ENCODE data around the gene PTPRS.

Gene PTPRS

DNA sequence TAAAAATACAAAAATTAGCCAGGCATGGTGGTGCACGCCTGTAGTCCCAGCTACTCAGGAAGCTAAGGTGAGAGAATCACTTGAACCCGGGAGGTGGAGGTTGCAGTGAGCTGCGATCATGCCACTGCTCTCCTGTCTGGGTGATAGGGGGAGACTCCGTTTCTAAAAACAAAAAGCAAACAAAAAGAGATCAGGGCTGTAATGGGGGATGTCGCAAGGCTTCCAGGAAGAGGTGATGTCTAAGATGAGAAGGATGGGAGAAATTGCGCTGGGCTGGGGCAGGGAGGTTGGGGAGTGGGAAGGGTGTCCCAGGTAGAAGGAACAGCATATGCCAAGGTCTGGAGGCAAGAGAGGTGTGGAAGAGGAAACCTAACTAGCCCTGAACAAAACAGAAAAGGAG is 36.1 kb downstream of the PTPRS start:
- DNase-seq, result no peak

GRCh38 chr19:5303208-5303607 is 37.4 kb downstream of the PTPRS start:
- DNase-seq, result no peak

DNA sequence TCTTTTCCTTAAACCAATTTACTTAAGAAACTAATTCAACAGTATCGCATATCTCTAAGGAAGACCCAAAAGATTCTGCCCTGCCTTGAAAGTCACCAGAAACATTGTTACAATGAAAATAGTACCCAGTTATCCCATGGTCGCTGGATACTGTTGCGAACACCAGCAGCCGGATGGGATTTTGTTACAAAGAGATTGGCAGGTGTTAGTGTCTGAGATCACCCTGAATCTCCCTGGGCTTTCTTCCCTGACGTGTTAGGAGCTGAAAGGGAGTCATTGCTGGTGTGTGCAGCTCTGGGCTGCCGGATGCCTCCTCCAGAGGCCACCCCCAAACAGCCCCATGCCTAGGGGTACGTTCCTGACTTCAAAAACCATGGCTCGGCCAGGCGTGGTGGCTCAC is 38.2 kb downstream of the PTPRS start:
- no peak for DNase-seq

DNA sequence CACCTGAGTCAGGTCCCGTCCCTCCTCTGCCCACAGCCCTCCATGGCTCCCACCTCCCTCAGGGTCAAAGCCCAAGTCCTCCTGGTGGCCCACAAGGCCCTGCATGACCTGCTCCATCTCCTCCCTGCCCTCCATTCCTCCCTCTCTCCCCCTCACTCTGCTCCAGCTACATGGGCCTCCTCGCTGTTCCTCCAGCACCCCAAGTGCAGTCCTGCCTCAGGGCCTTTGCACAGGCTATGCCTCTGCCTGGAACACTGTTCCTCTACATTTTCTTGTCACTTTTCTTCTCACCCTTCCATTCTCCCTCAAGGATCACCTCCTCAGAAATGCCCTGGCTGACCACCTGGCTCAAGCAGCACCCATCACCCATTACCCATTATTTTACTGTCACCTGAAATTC is 41.5 kb downstream of the PTPRS start:
- DNase-seq, result no peak

- DNase-seq, result no peak
These were observed 42.1 kb downstream of the PTPRS start for GRCh38 chr19:5298471-5298901.

DNA sequence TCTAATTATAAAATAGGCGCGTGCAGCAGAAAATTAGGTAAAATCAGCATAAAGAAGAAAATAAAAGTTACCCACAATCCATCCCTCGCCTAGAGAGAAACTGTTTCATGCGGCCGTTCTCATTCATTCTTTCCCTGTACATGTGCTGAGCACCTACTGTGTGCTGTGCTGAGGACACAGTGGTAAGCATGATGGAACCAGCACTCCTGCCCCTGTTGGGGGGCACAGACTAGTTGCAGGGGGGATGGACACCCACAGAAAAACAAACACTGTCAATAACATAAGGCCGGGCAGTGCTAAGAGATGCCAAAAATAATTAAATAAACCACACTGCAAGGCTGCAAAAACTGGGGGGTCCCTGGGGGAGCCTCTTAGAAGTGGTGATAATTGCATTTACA is 43.3 kb downstream of the PTPRS start:
- DNase-seq, result no peak

- DNase-seq, result no peak
These were observed 43.9 kb downstream of the PTPRS start for GRCh38 chr19:5296457-5297271.

DNA sequence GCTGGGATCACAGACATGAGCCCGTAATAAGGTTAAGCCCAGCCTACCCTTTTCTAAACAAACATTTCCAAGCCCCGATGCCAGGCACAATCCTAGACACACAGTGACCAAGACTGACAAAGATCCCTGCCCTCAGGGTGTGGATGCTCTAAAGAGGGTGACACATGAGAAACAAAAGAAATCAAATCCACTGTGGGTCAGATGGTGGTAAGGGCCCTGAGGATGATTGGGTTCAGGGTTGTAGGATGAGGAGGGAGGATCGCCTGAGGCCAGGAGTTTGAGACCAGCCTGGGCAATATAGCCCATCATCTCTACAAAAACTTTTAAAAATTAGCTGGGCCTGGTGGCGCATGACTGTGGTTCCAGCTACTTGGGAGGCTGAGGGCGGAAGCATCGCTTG is 44.6 kb downstream of the PTPRS start:
- DNase-seq, result no peak

DNA sequence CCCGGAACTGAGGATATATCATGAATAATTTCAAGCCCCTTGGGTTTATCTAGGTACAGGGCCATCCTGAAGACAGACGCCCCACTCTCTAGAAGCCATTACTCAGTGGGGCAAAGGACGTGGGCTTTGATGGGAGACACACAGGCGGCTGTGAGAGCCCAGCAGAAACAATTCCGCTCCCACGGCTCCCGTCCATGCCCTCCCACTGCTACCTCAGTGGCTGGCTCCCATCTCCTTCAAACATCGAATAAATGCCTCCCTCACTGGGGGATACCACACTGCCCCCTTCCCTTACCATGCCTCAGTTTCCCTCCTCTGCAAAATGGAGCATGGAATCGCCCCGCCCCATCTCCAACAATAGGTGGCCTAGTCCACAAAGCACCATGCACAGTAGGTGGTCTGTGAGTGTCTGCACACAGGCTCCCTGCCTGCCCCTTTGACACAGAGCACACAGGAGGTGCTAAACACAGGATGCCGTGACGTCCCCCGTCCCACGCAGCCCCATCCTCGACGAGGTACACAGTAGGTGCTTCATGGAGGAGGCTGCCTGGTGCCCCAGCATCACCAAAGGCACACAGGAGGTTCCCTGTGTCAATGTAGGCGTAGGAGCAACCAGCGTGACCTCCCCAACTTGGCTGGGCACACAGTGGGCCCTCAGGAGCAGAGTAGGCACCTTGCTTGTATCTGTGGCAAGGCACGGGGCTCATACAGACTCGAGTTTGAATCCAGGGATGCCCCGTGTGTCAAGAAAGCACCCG is 46.0 kb downstream of the PTPRS start:
- no peak for DNase-seq

- DNase-seq, result no peak
These were observed 46.8 kb downstream of the PTPRS start for GRCh38 chr19:5293612-5294378.

DNA sequence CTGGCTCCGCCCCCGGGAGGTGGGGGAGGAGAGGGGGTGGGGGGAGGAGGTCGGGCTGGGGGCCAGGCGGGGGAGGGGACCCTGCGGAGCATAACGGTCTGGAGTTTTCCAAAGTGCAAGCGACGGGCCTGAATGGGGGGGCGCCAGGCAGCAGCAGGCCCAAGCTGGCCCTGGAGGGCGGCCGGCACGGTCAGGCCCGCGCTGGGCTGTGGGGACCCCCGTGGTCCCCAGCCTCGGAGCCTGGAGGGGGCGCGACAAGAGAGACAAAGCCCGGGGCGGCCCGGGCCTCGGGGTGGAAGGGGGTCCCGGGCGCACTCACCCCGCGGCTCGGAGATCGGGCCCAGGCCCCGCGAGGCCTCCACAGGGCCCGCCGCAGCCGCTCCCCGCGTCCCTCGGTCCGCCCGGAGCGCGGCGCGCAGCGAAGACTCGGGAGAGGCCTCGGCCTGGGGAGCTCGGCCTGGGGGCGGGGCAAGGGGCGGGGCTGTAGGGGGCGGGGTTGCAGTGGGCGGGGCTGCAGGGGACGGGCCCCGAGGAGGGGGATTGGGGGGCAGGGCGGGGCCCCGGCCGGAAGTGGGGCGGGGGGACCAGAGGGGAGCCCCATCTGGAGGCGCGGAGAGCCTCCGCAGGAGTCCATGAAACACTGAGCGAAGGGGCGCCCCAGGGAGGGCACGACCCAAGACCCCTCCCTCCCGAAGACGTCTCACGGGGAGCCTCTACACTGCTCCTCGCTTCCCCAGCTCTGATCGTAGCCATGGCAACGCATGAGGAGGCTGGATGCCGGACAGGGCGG is 47.6 kb downstream of the PTPRS start:
- no peak for DNase-seq

- no peak for DNase-seq
These were observed 48.2 kb downstream of the PTPRS start for GRCh38 chr19:5292453-5292821.

- DNase-seq, result no peak
These were observed 48.9 kb downstream of the PTPRS start for GRCh38 chr19:5291588-5292193.
